GF-D8 (cell line): ENCODE measurements around the gene TGFBR2.

ENCODE experiments used
- DNase-seq: peaks from one replicate; lab custom pipeline; 2025; lab: John Stamatoyannopoulos, UW

TGFBR2 gene

DNA sequence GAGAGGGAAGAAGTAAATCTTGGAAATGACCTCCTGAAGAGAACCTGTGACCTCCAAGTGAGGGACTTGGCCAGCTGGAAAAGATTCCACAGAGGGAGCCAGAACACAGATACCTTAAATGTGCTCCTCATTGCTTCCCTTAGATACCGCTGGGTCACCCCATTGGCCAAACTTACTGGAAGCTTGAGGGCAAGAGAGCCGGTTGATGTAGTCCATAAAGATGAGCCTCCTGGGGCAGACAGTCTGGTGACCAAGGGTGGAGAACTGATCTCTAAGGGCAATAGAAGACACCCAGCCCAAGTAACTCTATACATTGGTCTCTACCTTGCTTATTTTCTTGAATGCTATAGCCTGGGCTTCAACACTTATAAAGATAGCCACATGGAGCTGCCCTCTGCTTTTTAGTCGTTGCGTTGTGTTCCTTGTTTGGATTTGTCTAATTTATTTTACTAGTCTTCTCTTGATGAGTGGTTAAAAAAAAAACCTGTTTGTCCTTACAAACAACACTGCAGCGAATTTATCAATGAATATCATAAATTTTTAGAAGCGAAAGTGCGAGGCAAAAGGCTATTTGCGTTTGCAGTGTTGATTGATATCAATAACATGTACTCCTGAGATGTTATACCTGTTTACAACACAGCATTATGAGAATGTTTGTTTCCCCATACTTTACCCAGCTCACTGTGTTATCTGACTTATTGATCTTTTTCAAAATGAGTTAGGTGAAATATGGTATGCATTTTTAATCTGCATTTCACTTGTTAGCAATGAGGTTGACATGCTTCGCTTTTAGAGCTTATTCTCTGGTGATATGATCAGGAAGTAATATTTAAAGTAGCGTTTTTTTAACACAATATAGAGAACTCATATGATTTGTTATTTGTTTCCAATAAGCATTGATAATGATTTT, 31.2 kb downstream of the TGFBR2 start:
- no peak for DNase-seq

DNA sequence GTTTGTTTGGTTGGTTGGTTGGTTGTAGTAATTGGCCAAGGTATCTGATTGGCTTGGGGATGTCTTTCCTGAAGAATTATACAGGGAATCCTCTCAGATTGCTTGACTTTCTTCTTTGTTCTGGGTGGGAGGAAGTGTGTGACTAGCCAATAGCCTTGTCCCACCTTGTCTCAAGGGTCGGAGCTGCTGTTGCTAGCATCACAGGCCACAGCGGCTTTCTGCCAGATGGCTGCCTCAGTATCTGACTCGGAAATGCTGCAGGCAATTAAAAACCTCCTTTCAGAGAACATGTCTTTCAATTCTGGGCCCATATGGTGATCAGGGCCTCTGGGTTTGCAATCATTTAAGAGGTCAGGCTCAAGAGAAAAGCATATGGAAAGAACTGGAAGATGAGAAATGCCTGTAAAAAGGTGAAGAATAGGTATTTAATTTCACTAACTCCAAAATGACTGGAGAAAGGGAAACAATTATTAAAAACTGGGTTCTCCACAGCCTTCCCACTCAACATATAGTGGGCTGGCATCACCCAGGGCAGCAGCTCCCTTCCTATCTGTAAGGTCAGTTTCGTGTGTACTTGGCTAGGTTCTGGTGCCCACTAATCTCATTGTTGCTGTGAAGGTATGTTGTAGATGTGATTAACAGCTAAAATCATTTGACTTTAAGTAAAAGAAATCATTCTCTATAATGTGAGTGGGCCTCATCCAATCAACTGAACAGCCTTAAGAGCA, 32.4 kb downstream of the TGFBR2 start:
- DNase-seq = no peak

GRCh38 chr3:30639937-30640336, 33.5 kb downstream of the TGFBR2 start:
- DNase-seq = no peak

DNA sequence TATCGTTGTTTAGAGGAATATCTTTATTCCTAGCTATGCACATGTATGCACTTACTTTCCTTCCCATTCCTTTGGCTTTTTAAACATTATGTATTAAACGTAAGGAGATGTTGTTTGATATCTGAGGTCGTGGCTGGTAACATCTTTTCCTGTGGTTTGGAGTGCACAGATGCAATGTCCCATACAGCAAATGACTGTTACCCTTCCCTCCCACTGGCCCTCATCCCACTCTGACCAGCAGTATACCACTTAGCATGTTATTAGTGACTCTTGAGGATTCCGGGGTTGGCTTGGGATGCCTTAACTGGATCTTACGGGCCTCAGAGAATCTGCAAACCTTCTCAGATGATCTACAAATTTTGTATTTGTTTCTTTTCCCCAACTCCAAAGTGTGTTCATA, 34.5 kb downstream of the TGFBR2 start:
- DNase-seq = peak; percentile 45

GRCh38 chr3:30641416-30642251, 35.2 kb downstream of the TGFBR2 start:
- peak; percentile 27 for DNase-seq

GRCh38 chr3:30642849-30643361, 36.5 kb downstream of the TGFBR2 start:
- peak; percentile 50 for DNase-seq

GRCh38 chr3:30643763-30644462, 37.5 kb downstream of the TGFBR2 start:
- DNase-seq = peak; percentile 45

- DNase-seq = peak; percentile 78
These were observed 38.2 kb downstream of the TGFBR2 start for GRCh38 chr3:30644615-30645014.

DNA sequence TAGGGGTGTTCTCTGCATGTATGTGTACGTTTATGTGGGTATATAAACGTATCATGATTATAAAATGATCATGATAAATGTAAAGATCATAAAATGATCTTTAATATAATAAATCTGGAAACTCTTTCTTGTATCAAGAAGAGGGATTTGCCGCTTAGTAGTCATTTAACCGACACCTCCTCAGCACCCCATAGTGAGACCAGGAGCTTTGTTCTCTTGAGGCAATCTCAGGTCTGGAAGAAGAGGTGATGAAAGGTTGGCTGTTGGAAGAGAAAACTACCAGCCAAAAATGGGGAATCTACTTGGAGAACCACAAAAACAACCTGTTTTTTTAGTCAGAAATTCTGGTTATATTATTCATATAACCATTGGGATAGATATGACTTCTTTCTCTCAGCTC, 38.7 kb downstream of the TGFBR2 start:
- no peak for DNase-seq

DNA sequence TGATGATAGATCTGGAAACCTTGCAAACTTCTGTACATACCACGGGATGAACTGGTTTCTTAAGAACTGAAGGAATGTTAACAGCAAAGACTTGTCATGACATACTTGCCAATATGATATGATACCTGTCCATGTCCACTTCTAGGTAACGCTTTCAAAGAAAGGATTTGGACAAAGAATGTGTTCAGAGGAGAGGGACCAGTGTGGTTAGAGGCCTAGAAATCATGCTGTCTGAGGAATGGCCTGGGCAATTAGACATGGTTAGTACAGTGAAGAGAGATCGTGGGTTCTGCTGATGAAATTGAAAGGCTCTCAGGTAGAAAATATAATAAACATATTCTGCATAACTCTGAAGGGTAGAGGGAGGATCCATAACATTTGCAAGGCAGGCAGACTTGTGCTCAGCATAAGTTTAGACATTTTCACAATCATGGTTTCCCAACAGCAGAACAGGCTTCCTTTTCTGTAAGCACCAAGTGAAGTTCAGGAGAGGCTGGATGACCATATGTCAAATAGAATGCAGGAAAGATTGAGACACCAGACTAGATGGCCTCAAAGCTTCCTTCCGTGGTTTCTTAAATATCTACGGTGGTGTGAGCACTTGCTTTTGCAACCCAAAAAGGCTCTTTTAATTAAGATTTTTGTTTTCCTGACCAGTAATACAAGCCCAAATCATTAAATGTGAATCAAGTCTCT, 39.9 kb downstream of the TGFBR2 start:
- DNase-seq = peak; percentile 99

GRCh38 chr3:30646961-30647752, 40.8 kb downstream of the TGFBR2 start:
- DNase-seq = no peak

- no peak for DNase-seq
These were observed 42.4 kb downstream of the TGFBR2 start for GRCh38 chr3:30648670-30649357.

DNA sequence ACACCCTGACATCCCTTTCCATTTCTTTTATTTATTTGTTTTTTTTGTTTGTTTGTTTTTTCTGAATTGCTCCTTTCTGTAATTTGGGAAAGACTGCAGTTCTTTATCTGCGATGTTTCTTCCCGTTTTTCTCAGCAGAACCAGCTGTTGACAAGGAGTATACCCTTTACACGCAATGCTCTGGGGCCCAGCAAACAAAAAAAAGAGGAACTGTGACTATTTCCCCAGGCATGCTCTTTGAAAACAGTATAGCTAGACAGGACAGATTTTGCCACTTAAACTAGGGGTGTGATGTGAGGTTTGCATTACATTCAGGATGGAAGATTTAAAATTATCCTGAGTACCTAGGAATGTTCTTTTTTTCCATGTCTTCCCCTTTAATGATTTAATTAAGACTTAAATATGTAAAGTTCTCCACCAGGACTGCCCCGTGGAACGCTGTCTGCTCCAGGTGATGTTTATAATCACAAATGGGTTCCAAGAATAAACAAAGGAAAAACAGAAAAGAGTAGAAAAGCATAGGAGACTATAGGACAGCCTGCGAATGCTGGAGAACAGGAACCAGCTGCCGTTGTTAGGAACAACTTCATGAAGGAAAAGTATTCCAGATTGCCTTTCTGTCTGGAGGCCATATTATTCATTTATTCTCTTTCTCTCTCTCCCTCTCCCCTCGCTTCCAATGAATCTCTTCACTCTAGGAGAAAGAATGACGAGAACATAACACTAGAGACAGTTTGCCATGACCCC, 43.3 kb downstream of the TGFBR2 start:
- DNase-seq = peak; percentile 74

DNA sequence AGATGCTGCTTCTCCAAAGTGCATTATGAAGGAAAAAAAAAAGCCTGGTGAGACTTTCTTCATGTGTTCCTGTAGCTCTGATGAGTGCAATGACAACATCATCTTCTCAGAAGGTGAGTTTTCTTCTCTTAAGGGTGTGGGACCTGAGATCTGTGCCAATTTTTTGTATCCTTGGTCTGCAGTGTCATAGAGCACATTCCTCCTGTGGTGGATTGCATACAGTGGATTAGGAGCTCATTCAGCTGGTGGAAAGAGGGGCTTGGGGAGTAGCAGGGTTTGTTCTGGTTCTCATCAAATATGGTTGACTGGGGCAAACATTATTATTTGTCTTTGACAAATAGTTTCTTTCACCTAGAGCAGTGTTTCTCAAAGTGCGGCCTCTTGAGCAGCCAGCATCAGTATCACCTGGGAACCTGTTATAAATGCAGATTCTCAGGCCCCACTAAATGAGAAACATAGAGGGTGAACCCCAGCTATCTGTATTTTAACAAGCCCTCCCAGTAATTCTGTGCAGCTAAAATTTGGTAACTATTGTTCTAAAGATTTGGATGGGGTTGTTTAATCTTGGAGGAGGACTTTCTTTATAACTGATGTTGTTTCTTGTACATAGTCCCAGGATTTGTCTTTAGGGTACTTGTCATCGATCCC, 44.1 kb downstream of the TGFBR2 start:
- no peak for DNase-seq

DNA sequence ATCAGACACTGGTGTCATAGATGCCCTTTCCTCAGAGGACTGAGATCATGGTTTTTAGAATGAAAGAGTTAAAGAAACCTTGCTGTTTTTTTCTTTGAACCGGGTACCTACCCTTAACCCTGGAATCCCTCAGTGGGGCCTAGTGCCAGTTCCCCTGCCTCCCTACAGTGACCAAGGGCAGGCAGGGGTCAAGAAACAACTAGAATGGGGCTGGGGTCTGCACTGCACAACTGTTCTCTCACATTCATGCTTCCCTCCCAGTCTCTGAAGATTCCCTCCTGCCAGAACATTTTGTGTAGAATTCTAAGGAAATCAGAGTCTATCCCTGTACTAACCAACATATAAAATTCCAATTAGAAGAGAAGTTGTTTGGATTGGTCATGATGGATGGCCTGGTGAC, 47.9 kb downstream of the TGFBR2 start:
- DNase-seq = no peak

DNA sequence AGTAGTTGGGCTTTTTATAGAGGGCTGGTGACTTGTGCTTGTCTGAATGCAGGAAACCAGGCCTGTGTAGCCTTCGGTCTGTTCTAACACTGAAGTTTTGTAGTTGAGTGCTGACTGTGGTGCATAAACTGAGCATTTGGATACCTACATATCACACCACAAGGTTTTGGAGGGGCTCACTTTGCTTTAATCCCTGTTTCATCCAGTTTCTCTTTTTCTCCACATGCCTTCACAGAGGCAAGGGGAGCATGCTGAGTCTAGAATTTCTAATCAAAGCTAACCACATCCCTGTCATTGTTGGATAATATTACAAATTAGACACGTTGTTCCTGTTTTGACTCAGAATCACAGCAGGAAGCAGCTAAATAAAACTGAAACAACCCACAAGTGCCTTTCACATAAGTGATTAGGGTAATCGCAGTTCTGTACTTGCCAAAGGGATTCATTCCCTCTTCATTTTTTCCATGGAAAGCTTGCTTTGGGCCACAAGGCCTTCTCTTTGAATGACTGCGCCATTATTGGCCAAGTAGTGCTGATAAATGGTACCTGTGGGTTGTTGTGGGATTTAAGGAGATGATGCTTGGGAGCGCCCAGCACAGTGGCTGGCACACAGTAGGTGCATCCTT, 48.9 kb downstream of the TGFBR2 start:
- no peak for DNase-seq

- DNase-seq = no peak
These were observed 50.3 kb downstream of the TGFBR2 start for GRCh38 chr3:30656624-30657141.
